Measurements from ENCODE around the gene CSMD2.

DNA sequence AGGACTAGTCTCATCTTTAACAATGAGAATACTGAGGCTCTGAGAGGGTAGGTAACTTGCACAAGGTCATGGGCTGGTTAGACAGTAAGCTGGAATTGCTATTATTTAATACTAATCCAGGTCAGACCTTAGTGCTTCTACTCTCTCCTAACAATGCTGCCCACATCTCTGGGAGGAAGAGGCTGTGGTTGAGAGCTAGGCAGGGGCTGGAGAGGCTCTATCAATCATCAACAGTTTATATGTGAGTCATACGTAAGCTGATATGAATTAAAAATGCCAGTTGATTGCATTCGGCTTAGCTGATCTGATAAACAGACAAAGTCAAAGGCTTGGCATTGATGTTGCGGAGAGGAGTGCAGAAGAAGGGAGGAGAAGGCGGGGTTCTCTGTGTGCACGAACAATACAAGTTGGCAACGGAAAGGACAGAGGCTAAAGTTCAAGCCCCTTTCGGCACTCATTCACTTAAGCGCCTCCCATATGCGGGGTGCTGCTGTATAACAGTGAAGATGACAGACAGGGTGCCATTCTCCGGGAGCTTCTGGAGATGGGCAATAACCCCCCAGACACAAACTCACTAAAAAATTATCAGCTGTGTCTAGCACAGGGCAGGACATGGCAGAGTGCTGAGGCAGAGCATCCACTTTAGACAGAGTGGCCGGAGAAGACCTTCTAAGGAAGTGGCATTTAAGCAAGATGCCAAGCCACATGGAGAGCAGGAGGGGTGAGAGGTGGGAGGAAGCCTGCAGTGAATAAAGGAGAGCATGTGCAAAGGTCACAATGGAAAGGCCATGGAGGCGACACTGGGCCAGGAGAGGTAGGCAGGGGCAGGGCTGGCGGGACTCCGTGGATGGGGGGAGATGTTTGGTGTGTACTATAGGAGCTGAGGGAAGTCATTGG is 497.4 kb downstream of the CSMD2 start:
- TF ChIP-seq CTCF (conservative IDR thresholded peaks at IDR 0.05 in 1 of 2, IDR thresholded peaks at IDR 0.05 in 1 of 2; ENCODE audit: low read depth in 1 of 2, low read length in 2 of 2) = no peak
- TF ChIP-seq EZH2 (IDR thresholded peaks at IDR 0.05; ENCODE audit: low read length, missing control alignments) = no peak
